COR-L47 (cell line): ENCODE results near the gene TP63.

ENCODE experiments used
- DNase-seq: peaks from one replicate; lab custom pipeline; 2025; lab: John Stamatoyannopoulos, UW

The TP63 gene

GRCh38 chr3:189684317-189684716 is 53.1 kb downstream of the TP63 start:
- DNase-seq: no peak

- DNase-seq: no peak
Measured at GRCh38 chr3:189685291-189685690, 54.1 kb downstream of the TP63 start.

GRCh38 chr3:189685860-189686259 is 54.7 kb downstream of the TP63 start:
- DNase-seq: no peak

GRCh38 chr3:189687475-189687874 is 56.3 kb downstream of the TP63 start:
- DNase-seq: no peak

GRCh38 chr3:189688262-189688661 is 57.1 kb downstream of the TP63 start:
- DNase-seq: no peak

- DNase-seq: no peak
Measured at GRCh38 chr3:189689625-189690024, 58.4 kb downstream of the TP63 start.

- DNase-seq: no peak
Measured at GRCh38 chr3:189690237-189690636, 59.0 kb downstream of the TP63 start.

GRCh38 chr3:189690672-189691071 is 59.5 kb downstream of the TP63 start:
- DNase-seq: no peak

GRCh38 chr3:189695400-189695799 is 64.2 kb downstream of the TP63 start:
- DNase-seq: no peak

- DNase-seq: no peak
Measured at GRCh38 chr3:189698811-189699210, 67.6 kb downstream of the TP63 start.

- DNase-seq: no peak
Measured at GRCh38 chr3:189699885-189700284, 68.7 kb downstream of the TP63 start.

GRCh38 chr3:189702066-189702646 is 71.0 kb downstream of the TP63 start:
- no peak for DNase-seq

- no peak for DNase-seq
Measured at GRCh38 chr3:189703865-189704264, 72.7 kb downstream of the TP63 start.

- DNase-seq: no peak
Measured at GRCh38 chr3:189708375-189708774, 77.2 kb downstream of the TP63 start.

- DNase-seq: no peak
Measured at GRCh38 chr3:189710620-189711402, 79.6 kb downstream of the TP63 start.

- peak; percentile 87 for DNase-seq
Measured at GRCh38 chr3:189712906-189713483, 81.8 kb downstream of the TP63 start.

- no peak for DNase-seq
Measured at GRCh38 chr3:189714991-189715961, 84.1 kb downstream of the TP63 start.

- no peak for DNase-seq
Measured at GRCh38 chr3:189718215-189718614, 87.0 kb downstream of the TP63 start.

GRCh38 chr3:189720736-189721417 is 89.7 kb downstream of the TP63 start:
- DNase-seq: peak; percentile 15

- DNase-seq: no peak
Measured at GRCh38 chr3:189721873-189722665, 90.9 kb downstream of the TP63 start.

- DNase-seq: no peak
Measured at GRCh38 chr3:189724356-189724755, 93.2 kb downstream of the TP63 start.
